CD4-positive, alpha-beta T cell treated with Interleukin-6 at 100 ng/mL for 8 hours (primary cell): ENCODE results near the gene TMEM240.

ENCODE experiments used
- DNase-seq: peaks from one replicate; pipeline ENCODE4 v3.0.0-alpha.2; 2020; ENCODE audit warnings: mixed read lengths, low spot score

Gene TMEM240

GRCh38 chr1:1540090-1540817 is at the start of gene TMEM240:
Gene TMEM240, minus strand, starts transcription at chr1:1540624. Its CDS starts 278 bp downstream, at chr1:1540346.
- peak; percentile 52 for DNase-seq

GRCh38 chr1:1583347-1584010 is 43.1 kb upstream of the TMEM240 start:
- DNase-seq = no peak

GRCh38 chr1:1582585-1583346 is 42.3 kb upstream of the TMEM240 start:
- no peak for DNase-seq

GRCh38 chr1:1578371-1578940 is 38.0 kb upstream of the TMEM240 start:
- no peak for DNase-seq

GRCh38 chr1:1577367-1578011 is 37.1 kb upstream of the TMEM240 start:
- no peak for DNase-seq

GRCh38 chr1:1574721-1575537 is 34.5 kb upstream of the TMEM240 start, which contains the start of gene SSU72:
Gene SSU72, minus strand, starts transcription at chr1:1574863. Its CDS starts 306 bp downstream, at chr1:1574557.
- DNase-seq = peak; percentile 88

- peak; percentile 53 for DNase-seq
Observed at GRCh38 chr1:1573843-1574720, 33.7 kb upstream of the TMEM240 start.

- no peak for DNase-seq
Observed at GRCh38 chr1:1569341-1569740, 28.9 kb upstream of the TMEM240 start.

- DNase-seq = no peak
Observed at GRCh38 chr1:1567891-1568291, 27.5 kb upstream of the TMEM240 start.

GRCh38 chr1:1567152-1567875 is 26.9 kb upstream of the TMEM240 start:
- no peak for DNase-seq

- DNase-seq = no peak
Observed at GRCh38 chr1:1565340-1565739, 24.9 kb upstream of the TMEM240 start.

- no peak for DNase-seq
Observed at GRCh38 chr1:1564268-1564667, 23.8 kb upstream of the TMEM240 start.

- no peak for DNase-seq
Observed at GRCh38 chr1:1563688-1564087, 23.3 kb upstream of the TMEM240 start.

GRCh38 chr1:1562556-1563195 is 22.3 kb upstream of the TMEM240 start:
- no peak for DNase-seq

GRCh38 chr1:1561801-1562470 is 21.5 kb upstream of the TMEM240 start:
- no peak for DNase-seq

- DNase-seq = no peak
Observed at GRCh38 chr1:1560178-1560577, 19.8 kb upstream of the TMEM240 start.

- no peak for DNase-seq
Observed at GRCh38 chr1:1559066-1559465, 18.6 kb upstream of the TMEM240 start.

- DNase-seq = no peak
Observed at GRCh38 chr1:1558591-1558990, 18.2 kb upstream of the TMEM240 start.
